GM12878 (cell line): Measurements from ENCODE around the gene OR51G2. TPM values are rescaled to one million over a fixed set of nuclear protein-coding genes. Genes with fewer than 3 reads are reported as not detected.

Experiments used
- ATF7 ChIP-seq: fragments of 450-650 bp; IDR thresholded peaks from 2 replicates; pipeline ENCODE4 v1.6.1; 2016; ENCODE audit warnings: low read depth, mild to moderate bottlenecking
- E2F8 ChIP-seq: fragments of 450-650 bp; IDR thresholded peaks from 2 replicates; pipeline ENCODE4 v1.6.1; 2018; ENCODE audit warnings: mild to moderate bottlenecking, low read depth, moderate library complexity; ENCODE audit not compliant: partially characterized antibody
- FOXK2 ChIP-seq: fragments of 450-650 bp; IDR thresholded peaks from 2 replicates; pipeline ENCODE4 v1.6.1; 2017; ENCODE audit warnings: mild to moderate bottlenecking, moderate library complexity
- GABPA ChIP-seq: IDR thresholded peaks from 2 replicates; pipeline ENCODE4 v1.6.1; 2014; ENCODE audit warnings: antibody characterized with exemption, low read depth, mild to moderate bottlenecking, inconsistent platforms
- KDM1A ChIP-seq: fragments of 200-600 bp; sonication (generic); IDR thresholded peaks from 2 replicates; pipeline ENCODE4 v1.6.1; 2016; ENCODE audit warnings: borderline replicate concordance
- MYB ChIP-seq: fragments of 150-350 bp; IDR thresholded peaks from 2 replicates; pipeline ENCODE4 v1.6.1; 2014; ENCODE audit warnings: mild to moderate bottlenecking, low read depth, low read length, borderline replicate concordance
- POLR2AphosphoS2 ChIP-seq: IDR thresholded peaks from 2 replicates; pipeline ENCODE4 v1.6.1; 2011; ENCODE audit warnings: low read depth, mild to moderate bottlenecking, low read length, improper control_type of control experiment, moderate library complexity
- RFX5 ChIP-seq: IDR thresholded peaks from 2 replicates; pipeline ENCODE4 v1.6.1; 2011; ENCODE audit warnings: low read depth, low read length, improper control_type of control experiment
- SREBF1 ChIP-seq: IDR thresholded peaks from 2 replicates; pipeline ENCODE4 v1.6.1; 2012; ENCODE audit warnings: mild to moderate bottlenecking, low read length
- polyA plus RNA-seq, 11 experiments: library from polyadenylated mRNA; depleted of rRNA in 4 of 11; unstranded in 6 of 11; stranded (reverse) in 5 of 11; fragments of >200 nt; fragmentation: Nextera tagmentation in 4 of 11; fragmentation: Illumina TruSeq in 1 of 11; extraction: Ambion mirVana in 4 of 11; extraction: Trizol in 1 of 11; gene quantifications; 1 replicate in 1 of 11; 2 replicates in 10 of 11; pipeline versions ENCODE4 v1.2.1 to v1.2.3, GENCODE V29; 2011 to 2016; ENCODE audit warnings: inconsistent platforms in 2 of 11, missing spikeins in 2 of 11, low read depth in 1 of 11
- total RNA-seq, 4 experiments: library from RNA; depleted of rRNA in 3 of 4; stranded (reverse); fragments of >200 nt in 3 of 4; fragmentation: Illumina TruSeq in 1 of 4; extraction: Trizol in 1 of 4; gene quantifications; 2 replicates each; pipeline versions ENCODE4 v1.2.1 to v1.2.3, GENCODE V29; 2013 to 2021
- TF ChIP-seq, protein P1 (sequence below): IDR thresholded peaks from 2 replicates; pipeline ENCODE4 v1.6.1; 2012; ENCODE audit warnings: low read length, inconsistent platforms
- TF ChIP-seq, protein P2 (sequence below), 3 experiments: IDR thresholded peaks in 2 of 3; conservative IDR thresholded peaks in 1 of 3; 2 replicates each; pipeline ENCODE4 v1.5.1; 2011; ENCODE audit warnings: low read depth in 3 of 3, low read length in 3 of 3, mild to moderate bottlenecking in 3 of 3, control low read depth in 2 of 3, moderate library complexity in 2 of 3, inconsistent platforms in 1 of 3, mixed read lengths in 1 of 3; ENCODE audit not compliant: control insufficient read depth in 2 of 3, insufficient read depth in 1 of 3; ENCODE audit errors: extremely low read depth in 1 of 3

The OR51G2 gene
- total and polyA plus RNA-seq, 10 of the 15 experiments (the other 5 are each of a cell fraction or from before 2014, with no cell fraction given), result not detected

GRCh38 chr11:4922304-4922703 is 3.2 kb upstream of the OR51G2 start (continued):
- TF ChIP-seq E2F8, result no peak
- no peak for TF ChIP-seq FOXK2
- TF ChIP-seq POLR2AphosphoS2, result no peak
- TF ChIP-seq, protein P1, sequence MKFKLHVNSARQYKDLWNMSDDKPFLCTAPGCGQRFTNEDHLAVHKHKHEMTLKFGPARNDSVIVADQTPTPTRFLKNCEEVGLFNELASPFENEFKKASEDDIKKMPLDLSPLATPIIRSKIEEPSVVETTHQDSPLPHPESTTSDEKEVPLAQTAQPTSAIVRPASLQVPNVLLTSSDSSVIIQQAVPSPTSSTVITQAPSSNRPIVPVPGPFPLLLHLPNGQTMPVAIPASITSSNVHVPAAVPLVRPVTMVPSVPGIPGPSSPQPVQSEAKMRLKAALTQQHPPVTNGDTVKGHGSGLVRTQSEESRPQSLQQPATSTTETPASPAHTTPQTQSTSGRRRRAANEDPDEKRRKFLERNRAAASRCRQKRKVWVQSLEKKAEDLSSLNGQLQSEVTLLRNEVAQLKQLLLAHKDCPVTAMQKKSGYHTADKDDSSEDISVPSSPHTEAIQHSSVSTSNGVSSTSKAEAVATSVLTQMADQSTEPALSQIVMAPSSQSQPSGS, result no peak
- no peak for TF ChIP-seq SREBF1
- TF ChIP-seq ATF7, result no peak
- TF ChIP-seq, protein P2, sequence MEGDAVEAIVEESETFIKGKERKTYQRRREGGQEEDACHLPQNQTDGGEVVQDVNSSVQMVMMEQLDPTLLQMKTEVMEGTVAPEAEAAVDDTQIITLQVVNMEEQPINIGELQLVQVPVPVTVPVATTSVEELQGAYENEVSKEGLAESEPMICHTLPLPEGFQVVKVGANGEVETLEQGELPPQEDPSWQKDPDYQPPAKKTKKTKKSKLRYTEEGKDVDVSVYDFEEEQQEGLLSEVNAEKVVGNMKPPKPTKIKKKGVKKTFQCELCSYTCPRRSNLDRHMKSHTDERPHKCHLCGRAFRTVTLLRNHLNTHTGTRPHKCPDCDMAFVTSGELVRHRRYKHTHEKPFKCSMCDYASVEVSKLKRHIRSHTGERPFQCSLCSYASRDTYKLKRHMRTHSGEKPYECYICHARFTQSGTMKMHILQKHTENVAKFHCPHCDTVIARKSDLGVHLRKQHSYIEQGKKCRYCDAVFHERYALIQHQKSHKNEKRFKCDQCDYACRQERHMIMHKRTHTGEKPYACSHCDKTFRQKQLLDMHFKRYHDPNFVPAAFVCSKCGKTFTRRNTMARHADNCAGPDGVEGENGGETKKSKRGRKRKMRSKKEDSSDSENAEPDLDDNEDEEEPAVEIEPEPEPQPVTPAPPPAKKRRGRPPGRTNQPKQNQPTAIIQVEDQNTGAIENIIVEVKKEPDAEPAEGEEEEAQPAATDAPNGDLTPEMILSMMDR (IDR thresholded peaks at IDR 0.05 in 2 of 3, conservative IDR thresholded peaks at IDR 0.05 in 1 of 3; ENCODE audit: control insufficient read depth in 2 of 3, extremely low read depth in 1 of 3, insufficient read depth in 1 of 3, low read depth in 3 of 3, low read length in 3 of 3), result no peak
- no peak for TF ChIP-seq KDM1A
- TF ChIP-seq MYB, result no peak
- no peak for TF ChIP-seq RFX5
- TF ChIP-seq GABPA, result no peak
- TF ChIP-seq, all 136 proteins: peak for 0
